22Rv1 (cell line): ENCODE measurements around the gene BACH2.
"Not testable (repeated sequence)": the region's sequence is repeated elsewhere in the genome, so short reads cannot be mapped to it uniquely, and the experiment has no call there.

Experiments used
- H3K27ac ChIP-seq: fragments of 450-650 bp; 2 replicates; pipeline ENCODE4 v1.5.1; 2017
- ZFX ChIP-seq: fragments of 450-650 bp; IDR thresholded peaks from 2 replicates; pipeline ENCODE4 v1.6.1; 2017; ENCODE audit warnings: antibody characterized with exemption, borderline replicate concordance
- TF ChIP-seq, protein P1 (sequence below): fragments of 450-650 bp; IDR thresholded peaks from 2 replicates; pipeline ENCODE4 v1.5.1; 2017; ENCODE audit warnings: mild to moderate bottlenecking

The BACH2 gene

DNA sequence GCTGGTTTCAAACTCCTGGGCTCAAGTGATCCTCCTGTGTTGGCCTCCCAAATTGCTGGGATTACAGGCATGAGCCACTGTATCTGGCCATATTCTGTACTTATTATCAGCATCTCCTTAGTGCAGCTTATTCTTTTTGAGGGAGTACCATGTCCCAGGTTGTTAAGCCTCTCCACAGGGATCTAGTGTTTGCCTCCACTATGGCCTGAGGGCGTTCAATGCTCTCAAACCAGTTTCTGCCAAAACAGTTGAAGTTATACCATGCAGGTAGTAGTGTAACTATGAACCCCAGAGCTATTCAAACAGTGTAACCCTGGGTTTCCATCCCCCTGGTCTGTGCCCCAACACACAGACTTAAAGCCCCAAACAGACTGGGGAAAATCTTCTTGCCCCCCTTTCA lies 81.7 kb downstream of the BACH2 start:
- no peak overlapping the region; the same call in 1 of the 2 replicates for H3K27ac ChIP-seq
- TF ChIP-seq ZFX, result no peak
- TF ChIP-seq, protein P1, sequence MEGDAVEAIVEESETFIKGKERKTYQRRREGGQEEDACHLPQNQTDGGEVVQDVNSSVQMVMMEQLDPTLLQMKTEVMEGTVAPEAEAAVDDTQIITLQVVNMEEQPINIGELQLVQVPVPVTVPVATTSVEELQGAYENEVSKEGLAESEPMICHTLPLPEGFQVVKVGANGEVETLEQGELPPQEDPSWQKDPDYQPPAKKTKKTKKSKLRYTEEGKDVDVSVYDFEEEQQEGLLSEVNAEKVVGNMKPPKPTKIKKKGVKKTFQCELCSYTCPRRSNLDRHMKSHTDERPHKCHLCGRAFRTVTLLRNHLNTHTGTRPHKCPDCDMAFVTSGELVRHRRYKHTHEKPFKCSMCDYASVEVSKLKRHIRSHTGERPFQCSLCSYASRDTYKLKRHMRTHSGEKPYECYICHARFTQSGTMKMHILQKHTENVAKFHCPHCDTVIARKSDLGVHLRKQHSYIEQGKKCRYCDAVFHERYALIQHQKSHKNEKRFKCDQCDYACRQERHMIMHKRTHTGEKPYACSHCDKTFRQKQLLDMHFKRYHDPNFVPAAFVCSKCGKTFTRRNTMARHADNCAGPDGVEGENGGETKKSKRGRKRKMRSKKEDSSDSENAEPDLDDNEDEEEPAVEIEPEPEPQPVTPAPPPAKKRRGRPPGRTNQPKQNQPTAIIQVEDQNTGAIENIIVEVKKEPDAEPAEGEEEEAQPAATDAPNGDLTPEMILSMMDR, result no peak

DNA sequence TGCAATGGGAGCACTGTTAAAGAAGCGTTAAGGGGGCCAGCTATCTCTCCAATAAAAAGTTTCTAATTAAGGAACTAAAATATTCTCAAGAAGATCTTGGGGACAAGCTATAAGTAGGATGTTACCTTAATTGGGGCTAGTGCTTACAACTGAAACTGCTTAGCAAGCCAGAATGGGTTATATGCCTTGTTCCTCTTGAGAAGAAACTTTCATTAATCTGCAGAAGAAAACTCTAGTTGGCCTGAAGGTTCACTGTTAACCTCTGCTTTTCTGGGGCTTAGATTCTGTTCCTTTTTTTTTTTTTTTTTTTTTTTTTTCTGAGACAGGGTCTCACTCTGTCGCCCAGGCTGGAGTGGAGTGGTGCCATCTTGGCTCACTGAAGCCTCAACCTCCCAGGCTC lies 82.2 kb downstream of the BACH2 start:
- TF ChIP-seq, protein P1, result no peak
- no peak for TF ChIP-seq ZFX
- no peak overlapping the region for H3K27ac ChIP-seq

DNA sequence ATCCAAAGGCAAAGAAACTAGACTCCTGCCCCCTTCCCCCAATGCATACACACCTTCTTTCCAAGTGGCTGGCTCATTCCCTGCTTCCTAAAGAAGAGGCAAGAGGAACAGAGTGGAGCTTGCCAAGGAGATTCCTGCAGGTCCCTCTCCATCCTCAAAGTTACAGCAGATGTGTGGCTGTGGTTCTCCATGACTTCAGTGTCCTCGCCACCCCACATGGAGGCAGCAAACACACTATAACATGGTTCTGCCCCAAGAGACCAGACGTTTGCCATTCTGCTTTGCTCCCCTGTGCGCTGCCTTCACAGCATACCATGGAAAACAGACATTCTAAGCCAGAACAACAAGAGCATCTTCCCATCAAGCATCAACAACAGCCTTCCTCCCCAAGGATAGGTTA lies 84.4 kb downstream of the BACH2 start:
- TF ChIP-seq, protein P1, result no peak
- TF ChIP-seq ZFX, result no peak

DNA sequence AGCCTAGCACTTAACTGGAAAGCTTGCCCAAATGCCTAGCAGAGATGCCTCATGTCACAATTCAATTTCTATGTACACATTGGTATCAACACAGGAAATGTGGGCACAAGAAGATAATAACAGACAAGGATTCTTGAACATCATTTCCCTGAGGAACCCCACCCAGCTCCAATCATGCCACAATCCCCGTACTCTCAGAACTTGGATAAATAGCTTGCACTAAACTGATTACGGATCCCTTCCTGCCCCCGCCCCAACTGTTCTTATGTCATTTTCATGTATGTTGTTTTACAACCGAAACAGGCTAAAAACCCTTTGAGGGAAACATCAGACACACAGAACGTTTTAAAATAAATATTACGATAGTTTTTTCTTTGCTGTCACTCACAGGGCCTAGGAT lies 87.1 kb downstream of the BACH2 start:
- H3K27ac ChIP-seq, result no peak overlapping the region
- TF ChIP-seq, protein P1, result no peak
- TF ChIP-seq ZFX, result no peak

More for the DNA sequence above, 84.4 kb downstream of the BACH2 start:
- H3K27ac ChIP-seq, result no peak overlapping the region

DNA sequence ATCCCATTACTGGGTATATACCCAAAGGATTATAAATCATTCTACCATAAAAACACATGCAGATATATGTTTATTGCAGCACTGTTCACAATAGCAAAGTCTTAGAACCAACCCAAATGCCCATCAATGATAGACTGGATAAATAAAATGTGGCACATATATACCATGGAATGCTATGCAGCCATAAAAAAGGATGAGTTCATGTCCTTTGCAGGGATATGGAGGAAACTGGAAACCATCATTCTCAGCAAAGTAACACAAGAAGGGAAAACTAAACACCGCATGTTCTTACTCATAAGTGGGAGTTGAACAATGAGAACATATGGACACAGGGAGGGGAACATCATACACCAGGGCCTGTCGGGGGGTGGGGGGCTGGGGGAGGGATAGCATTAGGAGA lies 88.0 kb downstream of the BACH2 start:
- H3K27ac ChIP-seq, result not testable (repeated sequence)

DNA sequence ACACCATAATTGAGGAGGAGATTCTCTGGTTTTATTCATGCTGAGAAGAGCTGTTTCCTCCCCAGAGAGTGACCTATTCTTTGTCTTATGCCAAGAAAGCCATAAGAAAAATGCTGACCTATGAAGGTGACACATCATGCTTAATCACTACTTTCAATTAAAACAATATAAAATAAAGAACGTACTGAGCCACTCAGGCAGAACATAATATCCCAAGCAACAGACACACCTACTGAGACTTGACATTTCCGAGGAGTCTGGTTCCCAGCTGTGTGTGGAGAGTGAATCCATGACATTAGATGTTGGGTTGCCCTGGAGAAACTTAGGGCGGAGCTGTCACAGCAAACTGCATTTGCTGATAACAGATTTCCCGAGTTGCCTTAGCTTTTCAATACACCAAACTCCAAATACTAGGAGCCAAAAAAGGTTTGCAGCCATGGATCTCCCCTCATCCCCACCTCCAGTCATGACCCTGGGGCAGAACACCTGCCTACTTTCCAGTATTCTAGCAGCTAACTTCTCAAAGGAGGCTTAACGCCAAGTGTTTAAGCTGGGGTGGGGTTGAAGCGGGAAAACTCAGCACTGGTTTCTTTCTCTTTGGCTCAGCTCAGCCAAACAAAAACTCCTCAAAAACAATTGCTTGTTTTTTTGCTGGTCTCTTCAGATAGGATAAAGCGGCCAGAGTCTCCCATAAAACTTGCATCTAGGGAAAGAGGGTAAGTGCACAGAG lies 92.2 kb downstream of the BACH2 start:
- TF ChIP-seq, protein P1, result no peak
- no peak for TF ChIP-seq ZFX
- H3K27ac ChIP-seq, result no peak overlapping the region

DNA sequence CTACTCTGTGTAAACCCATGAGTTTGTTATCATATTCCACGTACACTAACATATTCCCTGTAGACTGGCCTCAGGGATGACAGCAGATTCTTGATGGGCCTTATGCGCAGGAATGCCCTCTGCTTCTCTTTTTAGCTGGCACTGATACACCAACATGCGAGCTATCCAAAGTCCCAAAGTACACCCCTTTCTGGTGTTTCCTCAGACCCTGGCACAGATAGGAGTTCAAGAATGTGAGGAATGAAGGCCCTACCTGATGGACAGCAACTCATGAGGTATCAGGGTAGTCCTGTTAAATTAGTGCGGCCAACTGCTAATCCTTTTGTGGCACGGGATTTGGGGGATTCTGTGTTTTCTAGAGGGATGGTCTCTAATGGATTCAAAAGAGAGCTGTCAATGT lies 93.0 kb downstream of the BACH2 start:
- no peak overlapping the region for H3K27ac ChIP-seq
- TF ChIP-seq ZFX, result no peak
- TF ChIP-seq, protein P1, result no peak

DNA sequence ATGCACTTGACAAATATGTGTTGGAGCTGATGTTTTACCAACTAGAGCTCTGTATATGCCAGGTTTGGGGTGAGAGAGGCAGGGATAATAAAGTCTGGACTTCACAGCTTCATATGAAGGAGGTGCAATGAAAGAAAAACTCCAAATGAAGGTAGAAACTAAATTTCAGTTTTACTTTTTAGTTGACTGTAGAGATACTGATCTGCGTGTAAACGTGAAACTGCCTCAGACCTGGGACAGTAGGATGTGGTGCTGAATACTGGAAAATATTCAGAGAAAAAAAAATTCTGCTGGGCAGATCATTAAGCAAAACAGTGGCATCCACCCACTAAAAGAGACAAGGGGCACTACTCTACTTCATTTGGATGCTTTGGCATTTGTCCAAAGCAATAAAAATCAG lies 94.5 kb downstream of the BACH2 start:
- H3K27ac ChIP-seq, result no peak overlapping the region
- TF ChIP-seq, protein P1, result no peak
- no peak for TF ChIP-seq ZFX
